Hepatocyte (in vitro differentiated cells): ENCODE results near the gene DEPDC5.

Experiments
- EZH2 ChIP-seq: fragments of 200-600 bp; sonication (generic); IDR thresholded peaks from 2 replicates; pipeline ENCODE4 v1.6.1; 2016; ENCODE audit warnings: antibody characterized with exemption, mild to moderate bottlenecking, borderline replicate concordance
- EZH2phosphoT487 ChIP-seq: fragments of 200-600 bp; sonication (generic); IDR thresholded peaks from one replicate; pipeline ENCODE4 v1.6.1; 2018; ENCODE audit warnings: antibody characterized with exemption, mild to moderate bottlenecking, low read depth, moderate library complexity; ENCODE audit not compliant: unreplicated experiment, severe bottlenecking
- TF ChIP-seq, protein P1 (sequence below): fragments of 200-600 bp; sonication (generic); IDR thresholded peaks from 2 replicates; pipeline ENCODE4 v1.5.1; 2016; ENCODE audit warnings: antibody characterized with exemption, mild to moderate bottlenecking; ENCODE audit not compliant: poor library complexity

DNA sequence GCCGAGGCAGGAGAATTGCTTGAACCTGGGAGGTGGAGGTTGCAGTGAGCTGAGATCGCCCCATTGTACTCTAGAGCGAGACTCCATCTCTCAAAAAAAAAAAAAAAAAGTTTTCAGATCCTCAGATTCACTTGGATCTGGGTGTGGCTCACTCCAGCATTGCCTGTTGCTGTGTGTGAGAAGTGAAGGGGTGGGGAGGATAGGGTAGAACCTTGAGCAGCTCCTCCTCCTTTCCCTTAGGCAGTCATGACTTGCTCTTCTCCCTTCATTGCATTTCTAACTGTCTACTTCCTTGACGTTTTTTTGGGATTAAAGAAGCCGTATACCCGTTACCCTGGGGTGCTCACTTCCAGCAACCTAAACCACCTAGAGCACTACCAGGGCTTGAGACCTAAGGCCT, 127.4 kb downstream of the DEPDC5 start:
- TF ChIP-seq, protein P1, sequence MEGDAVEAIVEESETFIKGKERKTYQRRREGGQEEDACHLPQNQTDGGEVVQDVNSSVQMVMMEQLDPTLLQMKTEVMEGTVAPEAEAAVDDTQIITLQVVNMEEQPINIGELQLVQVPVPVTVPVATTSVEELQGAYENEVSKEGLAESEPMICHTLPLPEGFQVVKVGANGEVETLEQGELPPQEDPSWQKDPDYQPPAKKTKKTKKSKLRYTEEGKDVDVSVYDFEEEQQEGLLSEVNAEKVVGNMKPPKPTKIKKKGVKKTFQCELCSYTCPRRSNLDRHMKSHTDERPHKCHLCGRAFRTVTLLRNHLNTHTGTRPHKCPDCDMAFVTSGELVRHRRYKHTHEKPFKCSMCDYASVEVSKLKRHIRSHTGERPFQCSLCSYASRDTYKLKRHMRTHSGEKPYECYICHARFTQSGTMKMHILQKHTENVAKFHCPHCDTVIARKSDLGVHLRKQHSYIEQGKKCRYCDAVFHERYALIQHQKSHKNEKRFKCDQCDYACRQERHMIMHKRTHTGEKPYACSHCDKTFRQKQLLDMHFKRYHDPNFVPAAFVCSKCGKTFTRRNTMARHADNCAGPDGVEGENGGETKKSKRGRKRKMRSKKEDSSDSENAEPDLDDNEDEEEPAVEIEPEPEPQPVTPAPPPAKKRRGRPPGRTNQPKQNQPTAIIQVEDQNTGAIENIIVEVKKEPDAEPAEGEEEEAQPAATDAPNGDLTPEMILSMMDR, result no peak
- TF ChIP-seq EZH2 (no peak), EZH2phosphoT487 (no peak)
